Neural cell (in vitro differentiated cells): Measurements from ENCODE around the gene DNMT3L. TPM values are rescaled to one million over a fixed set of nuclear protein-coding genes. Genes with fewer than 3 reads are reported as not detected.
"Not testable (repeated sequence)": the region's sequence is repeated elsewhere in the genome, so short reads cannot be mapped to it uniquely, and the experiment has no call there.

Source experiments
- H2AFZ ChIP-seq: fragments of 200-600, 300-800 bp; sonication (generic), shearing (Covaris generic); 2 replicates; pipeline ENCODE4 v1.6.0; 2014; ENCODE audit warnings: low read depth, mild to moderate bottlenecking, antibody characterized with exemption, low read length, moderate library complexity
- H3F3A ChIP-seq: fragments of 200-600 bp; shearing (Covaris generic); 2 replicates; pipeline ENCODE4 v1.6.1; 2016; ENCODE audit warnings: mild to moderate bottlenecking, moderate library complexity, mixed read lengths, antibody characterized with exemption, low read length; ENCODE audit not compliant: insufficient read depth, poor library complexity, severe bottlenecking
- H3K27ac ChIP-seq: fragments of 200-600, 300-800 bp; sonication (generic), shearing (Covaris generic); 2 replicates; pipeline ENCODE4 v1.5.1; 2014; ENCODE audit warnings: mild to moderate bottlenecking, low read length, moderate library complexity
- H3K27me3 ChIP-seq: fragments of 300-800, 200-600 bp; sonication (generic), shearing (Covaris generic); 2 replicates; pipeline ENCODE4 v1.6.0; 2014; ENCODE audit warnings: mild to moderate bottlenecking, low read depth, low read length, moderate library complexity; ENCODE audit not compliant: insufficient read depth
- H3K36me3 ChIP-seq: fragments of 300-800, 200-600 bp; sonication (generic), shearing (Covaris generic); 2 replicates; pipeline ENCODE4 v1.5.1; 2014; ENCODE audit warnings: mild to moderate bottlenecking, antibody characterized with exemption, low read length, moderate library complexity; ENCODE audit not compliant: insufficient read depth
- H3K4me2 ChIP-seq: fragments of 300-800, 200-600 bp; sonication (generic), shearing (Covaris generic); 2 replicates; pipeline ENCODE4 v1.6.0; 2014; ENCODE audit warnings: mild to moderate bottlenecking, low read length
- H3K4me3 ChIP-seq: fragments of 300-800, 200-600 bp; sonication (generic), shearing (Covaris generic); 2 replicates; pipeline ENCODE4 v1.5.1; 2014; ENCODE audit warnings: mild to moderate bottlenecking, low read length, moderate library complexity
- H3K79me2 ChIP-seq: fragments of 200-600 bp; shearing (Covaris generic); replicated peaks from 2 replicates; pipeline ENCODE4 v1.6.0; 2014; ENCODE audit warnings: mild to moderate bottlenecking, low read length, moderate library complexity; ENCODE audit not compliant: insufficient read depth
- H3K9ac ChIP-seq: fragments of 300-800, 200-600 bp; sonication (generic), shearing (Covaris generic); 2 replicates; pipeline ENCODE4 v1.6.1; 2016; ENCODE audit warnings: mild to moderate bottlenecking, low read length, mixed read lengths
- H3K9me2 ChIP-seq: fragments of 200-600 bp; shearing (Covaris generic); 2 replicates; pipeline ENCODE4 v1.6.1; 2016; ENCODE audit warnings: mild to moderate bottlenecking, low read length, mixed read lengths; ENCODE audit not compliant: insufficient read depth
- H3K9me3 ChIP-seq: fragments of 200-600, 300-800 bp; sonication (generic), shearing (Covaris generic); 2 replicates; pipeline ENCODE4 v1.6.1; 2016; ENCODE audit warnings: mild to moderate bottlenecking, mixed run types, low read length, moderate library complexity, mixed read lengths
- H4K20me1 ChIP-seq: fragments of 200-600 bp; shearing (Covaris generic); 2 replicates; pipeline ENCODE4 v1.6.1; 2016; ENCODE audit warnings: mild to moderate bottlenecking, mixed run types; ENCODE audit not compliant: insufficient read depth
- polyA plus RNA-seq: library from polyadenylated mRNA; depleted of rRNA; stranded (reverse); fragments of >200 nt; gene quantifications from 2 replicates; pipeline ENCODE4 v1.2.3, GENCODE V29; 2014

Gene DNMT3L
- polyA plus RNA-seq, 1 donor from 2014 or later = not detected

- not testable (repeated sequence) for H4K20me1 ChIP-seq, H3K9me2 ChIP-seq, H3K79me2 ChIP-seq, H3K4me2 ChIP-seq, H3K27me3 ChIP-seq, H2AFZ ChIP-seq, H3F3A ChIP-seq, H3K9ac ChIP-seq, H3K4me3 ChIP-seq, H3K27ac ChIP-seq, H3K36me3 ChIP-seq, H3K9me3 ChIP-seq
Measured at GRCh38 chr21:44241281-44241680, 20.4 kb downstream of the DNMT3L start.

DNA sequence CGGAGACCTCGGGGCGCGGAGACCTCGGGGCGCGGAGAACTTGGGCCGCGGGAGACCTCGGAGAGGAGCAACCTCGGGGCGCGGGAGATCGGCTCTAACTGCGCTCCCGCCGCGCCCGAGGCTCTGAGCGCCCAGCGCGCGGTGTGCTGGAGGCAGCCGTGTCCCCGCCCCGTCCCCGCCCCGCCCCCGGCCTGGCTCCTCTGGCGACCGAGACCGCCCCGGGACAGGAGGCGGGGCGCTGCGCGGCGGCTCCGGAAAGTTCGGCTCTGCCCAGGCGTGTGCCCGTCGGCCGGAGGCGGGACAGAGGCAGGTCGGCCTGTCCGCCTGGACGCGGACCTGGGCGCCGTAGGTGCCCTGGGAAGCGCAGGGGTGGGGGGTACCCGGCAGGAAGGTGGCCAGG, 20.9 kb downstream of the DNMT3L start, which contains the start of gene ICOSLG:
Gene ICOSLG, minus strand, starts transcription at position 102 of the 400 bp plus-strand sequence. CDS start 126 bp downstream, outside the sequence.
- not testable (repeated sequence) for H4K20me1 ChIP-seq, H3K9me3 ChIP-seq, H3K4me2 ChIP-seq, H3K36me3 ChIP-seq, H3K4me3 ChIP-seq, H3K9me2 ChIP-seq, H3K9ac ChIP-seq, H3K79me2 ChIP-seq, H2AFZ ChIP-seq, H3F3A ChIP-seq, H3K27ac ChIP-seq, H3K27me3 ChIP-seq

GRCh38 chr21:44240353-44240752, 21.3 kb downstream of the DNMT3L start:
- H3K9ac ChIP-seq, H2AFZ ChIP-seq, H3K9me3 ChIP-seq, H3F3A ChIP-seq, H3K4me3 ChIP-seq, H3K4me2 ChIP-seq, H3K36me3 ChIP-seq, H3K27me3 ChIP-seq, H3K27ac ChIP-seq, H4K20me1 ChIP-seq, H3K9me2 ChIP-seq, H3K79me2 ChIP-seq: not testable (repeated sequence)

- H3K4me3 ChIP-seq, H3K9me2 ChIP-seq, H3K27ac ChIP-seq, H3K79me2 ChIP-seq, H3K9me3 ChIP-seq, H3K27me3 ChIP-seq, H3K4me2 ChIP-seq, H3F3A ChIP-seq, H3K9ac ChIP-seq, H2AFZ ChIP-seq, H4K20me1 ChIP-seq, H3K36me3 ChIP-seq: not testable (repeated sequence)
Measured at GRCh38 chr21:44229561-44229960, 32.1 kb downstream of the DNMT3L start.

DNA sequence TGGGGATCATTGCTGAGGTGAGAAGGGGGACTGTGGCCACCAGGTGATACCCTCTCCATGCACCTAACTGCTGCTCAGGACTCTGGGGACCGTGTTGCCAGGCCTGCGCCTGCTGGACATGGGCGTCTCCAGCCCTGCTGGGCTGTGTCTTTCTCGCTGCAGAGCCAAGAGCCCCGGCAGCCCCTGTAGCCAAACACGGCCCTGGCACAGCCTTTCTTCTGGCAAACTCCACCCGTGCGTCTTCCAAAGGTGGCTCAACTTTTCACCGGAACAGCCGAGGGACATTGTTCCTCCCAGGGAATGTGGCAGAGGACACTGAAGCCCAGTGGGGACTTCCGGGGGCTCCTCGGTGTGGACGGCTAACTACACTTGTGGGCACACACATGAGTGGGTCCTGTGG, 33.6 kb downstream of the DNMT3L start:
- not testable (repeated sequence) for H3K27me3 ChIP-seq, H3K9me3 ChIP-seq, H3K36me3 ChIP-seq, H3K4me3 ChIP-seq, H4K20me1 ChIP-seq, H3K4me2 ChIP-seq, H3K9me2 ChIP-seq, H3K79me2 ChIP-seq, H3K9ac ChIP-seq, H3K27ac ChIP-seq, H3F3A ChIP-seq, H2AFZ ChIP-seq

DNA sequence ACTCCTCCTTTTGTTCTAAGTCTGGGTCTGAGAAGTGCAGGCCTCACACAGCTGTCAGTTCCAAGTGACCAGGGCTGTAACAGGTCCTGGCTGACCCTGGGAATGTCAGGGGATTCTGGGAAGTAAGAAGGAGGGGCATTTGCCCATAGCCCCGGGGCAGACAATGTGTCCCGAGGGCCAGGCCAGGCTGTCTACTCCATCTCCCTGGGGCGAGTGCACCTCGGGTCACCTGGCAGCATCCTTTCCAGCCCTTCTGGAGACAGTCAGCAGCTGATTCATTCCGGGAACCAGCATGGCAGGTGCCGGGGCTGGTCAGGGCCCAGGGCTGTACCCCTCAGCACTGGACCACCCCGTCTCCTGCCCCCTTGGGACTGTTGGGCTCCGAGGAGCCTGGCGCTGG, 34.1 kb downstream of the DNMT3L start:
- H3K9ac ChIP-seq, H2AFZ ChIP-seq, H3K27ac ChIP-seq: not testable (repeated sequence)

GRCh38 chr21:44225605-44226004, 36.1 kb downstream of the DNMT3L start:
- H3K4me3 ChIP-seq, H3F3A ChIP-seq, H2AFZ ChIP-seq, H3K79me2 ChIP-seq, H3K9me2 ChIP-seq, H3K27ac ChIP-seq, H3K9me3 ChIP-seq, H3K27me3 ChIP-seq, H3K4me2 ChIP-seq, H4K20me1 ChIP-seq, H3K9ac ChIP-seq, H3K36me3 ChIP-seq: not testable (repeated sequence)

More for the DNA sequence above, 34.1 kb downstream of the DNMT3L start:
- H4K20me1 ChIP-seq, H3K4me3 ChIP-seq, H3K27me3 ChIP-seq, H3K79me2 ChIP-seq, H3K9me2 ChIP-seq, H3K9me3 ChIP-seq, H3K36me3 ChIP-seq, H3F3A ChIP-seq, H3K4me2 ChIP-seq: not testable (repeated sequence)

- H3K9ac ChIP-seq, H3K9me3 ChIP-seq, H3K9me2 ChIP-seq, H3K27ac ChIP-seq, H2AFZ ChIP-seq, H3K36me3 ChIP-seq, H3K4me3 ChIP-seq, H3K27me3 ChIP-seq, H3K4me2 ChIP-seq, H3K79me2 ChIP-seq, H4K20me1 ChIP-seq, H3F3A ChIP-seq: not testable (repeated sequence)
Measured at GRCh38 chr21:44223334-44223733, 38.4 kb downstream of the DNMT3L start.
